ENCODE data around the gene EGFL8. TPM values are rescaled to one million over a fixed set of nuclear protein-coding genes. Genes with fewer than 3 reads are reported as not detected.
A peak's percentile ranks its signal among the peaks of the same experiment; 100 is the strongest.

Gene EGFL8
- total RNA-seq, 2 donors from 2014 or later, result 5.7 to 6.9 TPM

- H3K9me3 ChIP-seq, result no peaks in the 10 kb centered on the region
- H3K36me3 ChIP-seq (replicated peaks in 1 of 2; ENCODE audit: insufficient read depth in 1 of 2, low read depth in 2 of 2), result no peaks in the 10 kb centered on the region
- ATAC-seq (peak; percentile 56), DNase-seq (peak; percentile 97 to 98 (median 98))
- peak within 1 kb of the TSS; percentile 81 to 94 (median 85) for H3K27ac ChIP-seq
- WGBS, 2 donors, result 1 to 2% methylated on average over 17 to 27 of the region's 27 CpGs
- H3K27me3 ChIP-seq, result no peaks in the 10 kb centered on the region
- peak within 1 kb of the TSS; percentile 53 to 98 for H3K4me3 ChIP-seq
- intact Hi-C loops (cut with DNase I), result no loop called here
- TF ChIP-seq POLR2A (IDR thresholded peaks at IDR 0.05), result peak in 2 of 3 donors; percentile 49 to 73
- no peak for TF ChIP-seq CTCF (IDR thresholded peaks at IDR 0.05)
- H3K4me1 ChIP-seq, result peaks cover 41% of the 10 kb centered on the region
Measured at GRCh38 chr6:32175711-32176475, 11.5 kb downstream of the EGFL8 start, which contains the start of gene AGPAT1. TSS of gene AGPAT1 (minus strand) at chr6:32176084. CDS start at chr6:32171496, 4,588 bp downstream.

GRCh38 chr6:32176476-32177182, 12.2 kb downstream of the EGFL8 start:
- 13 to 23% methylated on average over 5 of the region's 5 CpGs for WGBS, 2 donors
- TF ChIP-seq POLR2A (IDR thresholded peaks at IDR 0.05) (no peak), CTCF (IDR thresholded peaks at IDR 0.05) (no peak)
- Histone ChIP-seq H3K36me3 (replicated peaks in 1 of 2; ENCODE audit: insufficient read depth in 1 of 2, low read depth in 2 of 2) (no peaks in the 10 kb centered on the region), H3K9me3 (no peaks in the 10 kb centered on the region), H3K27me3 (no peaks in the 10 kb centered on the region), H3K4me3 (no peak overlapping the region), H3K27ac (peak overlapping the region; percentile 81 to 94 (median 85)), H3K4me1 (peaks cover 41% of the 10 kb centered on the region)
- no peak for DNase-seq
- intact Hi-C loops (cut with DNase I), result no loop called here
- no peak for ATAC-seq

GRCh38 chr6:32177183-32177787, 12.9 kb downstream of the EGFL8 start:
- 0% methylated on average over 20 of the region's 20 CpGs for WGBS, 2 donors
- Histone ChIP-seq H3K27ac (peak overlapping the region; percentile 81 to 94 (median 85)), H3K36me3 (replicated peaks in 1 of 2; ENCODE audit: insufficient read depth in 1 of 2, low read depth in 2 of 2) (no peaks in the 10 kb centered on the region), H3K4me1 (peaks cover 41% of the 10 kb centered on the region), H3K4me3 (no peak overlapping the region), H3K27me3 (no peaks in the 10 kb centered on the region), H3K9me3 (no peaks in the 10 kb centered on the region)
- intact Hi-C loops (cut with DNase I), result no loop called here
- DNase-seq, result no peak
- TF ChIP-seq POLR2A (IDR thresholded peaks at IDR 0.05) (peak in 2 of 3 donors; percentile 35 to 47), CTCF (IDR thresholded peaks at IDR 0.05) (no peak)
- ATAC-seq, result peak; percentile 0

GRCh38 chr6:32177788-32178546, 13.6 kb downstream of the EGFL8 start, which contains the start of gene RNF5:
TSS of gene RNF5 (plus strand) at chr6:32178405. CDS start at chr6:32178512, 107 bp downstream.
- Histone ChIP-seq H3K27me3 (no peaks in the 10 kb centered on the region), H3K4me1 (peaks cover 41% of the 10 kb centered on the region), H3K9me3 (no peaks in the 10 kb centered on the region), H3K4me3 (peak within 1 kb of the TSS; percentile 24 to 52), H3K27ac (peak within 1 kb of the TSS; percentile 81 to 94 (median 85)), H3K36me3 (replicated peaks in 1 of 2; ENCODE audit: insufficient read depth in 1 of 2, low read depth in 2 of 2) (peaks cover 0 to 2% of the 10 kb centered on the region in 2 donors)
- DNase-seq (peak; percentile 97 to 99 (median 98)), ATAC-seq (peak; percentile 87)
- intact Hi-C loops (cut with DNase I), result no loop called here
- TF ChIP-seq POLR2A (IDR thresholded peaks at IDR 0.05) (peak in 2 of 3 donors; percentile 49 to 53), CTCF (IDR thresholded peaks at IDR 0.05) (no peak)
- WGBS, 2 donors, result 0% methylated on average over 22 to 33 of the region's 33 CpGs
